Nephron progenitor cell (in vitro differentiated cells): Measurements from ENCODE around the gene CCDC33.

Source experiments
- DNase-seq: peaks from one replicate; pipeline ENCODE4 v3.0.0; 2021
- H3K27ac Mint-ChIP-seq: 2 replicates; pipeline ENCODE4 v1.8.0; 2021; ENCODE audit warnings: mild to moderate bottlenecking, moderate library complexity, mixed read lengths
- H3K27me3 Mint-ChIP-seq: 2 replicates; pipeline ENCODE4 v1.8.0; 2021; ENCODE audit warnings: mild to moderate bottlenecking, low read depth, mixed read lengths; ENCODE audit not compliant: poor library complexity
- H3K36me3 Mint-ChIP-seq: 2 replicates; pipeline ENCODE4 v1.8.0; 2021; ENCODE audit warnings: low read depth, mixed read lengths
- H3K4me1 Mint-ChIP-seq: 2 replicates; pipeline ENCODE4 v1.8.0; 2021; ENCODE audit warnings: mixed read lengths
- H3K4me3 Mint-ChIP-seq: 2 replicates; pipeline ENCODE4 v1.8.0; 2021; ENCODE audit warnings: mild to moderate bottlenecking, moderate library complexity, mixed read lengths
- H3K9me3 Mint-ChIP-seq: 2 replicates; pipeline ENCODE4 v1.8.0; 2021; ENCODE audit warnings: mild to moderate bottlenecking, moderate library complexity, mixed read lengths
- CTCF ChIP-seq: fragments of 200-600 bp; sonication (generic); IDR thresholded peaks from 2 replicates; pipeline ENCODE4 v1.5.0; 2021; ENCODE audit warnings: antibody characterized with exemption

The CCDC33 gene

DNA sequence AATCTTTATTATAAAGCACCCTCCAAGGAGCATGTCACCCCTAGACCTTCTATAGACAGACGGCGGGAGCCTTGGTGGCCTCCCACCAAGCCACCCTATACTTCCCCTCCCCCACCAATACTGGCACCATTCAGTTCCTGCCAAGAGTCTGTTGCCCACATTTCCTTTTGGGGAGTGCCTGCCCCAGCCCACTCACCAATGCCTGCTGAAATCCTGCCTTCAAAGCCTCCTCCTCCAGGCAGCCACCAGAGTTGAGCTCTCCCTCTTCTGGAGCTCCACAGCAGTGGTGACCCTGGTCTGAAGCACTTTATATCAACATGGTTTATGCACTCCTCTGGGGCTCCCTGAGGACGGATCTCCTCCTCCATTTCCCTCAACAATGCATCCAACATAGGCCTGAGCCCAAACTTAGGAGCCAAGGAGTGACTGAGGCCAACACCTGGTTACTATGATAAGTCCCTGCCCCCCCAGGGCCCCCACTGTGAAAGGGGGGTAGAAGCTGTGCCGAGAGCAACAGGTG lies 8.8 kb downstream of the CCDC33 start:
- no peaks in the 10 kb centered on the region for H3K36me3 Mint-ChIP-seq
- peaks cover 49% of the 10 kb centered on the region for H3K4me1 Mint-ChIP-seq
- no peak for DNase-seq
- peaks cover 26% of the 10 kb centered on the region for H3K27me3 Mint-ChIP-seq
- no peaks in the 10 kb centered on the region for H3K9me3 Mint-ChIP-seq
- H3K4me3 Mint-ChIP-seq, result no peak overlapping the region
- TF ChIP-seq CTCF, result no peak
- no peak overlapping the region for H3K27ac Mint-ChIP-seq

DNA sequence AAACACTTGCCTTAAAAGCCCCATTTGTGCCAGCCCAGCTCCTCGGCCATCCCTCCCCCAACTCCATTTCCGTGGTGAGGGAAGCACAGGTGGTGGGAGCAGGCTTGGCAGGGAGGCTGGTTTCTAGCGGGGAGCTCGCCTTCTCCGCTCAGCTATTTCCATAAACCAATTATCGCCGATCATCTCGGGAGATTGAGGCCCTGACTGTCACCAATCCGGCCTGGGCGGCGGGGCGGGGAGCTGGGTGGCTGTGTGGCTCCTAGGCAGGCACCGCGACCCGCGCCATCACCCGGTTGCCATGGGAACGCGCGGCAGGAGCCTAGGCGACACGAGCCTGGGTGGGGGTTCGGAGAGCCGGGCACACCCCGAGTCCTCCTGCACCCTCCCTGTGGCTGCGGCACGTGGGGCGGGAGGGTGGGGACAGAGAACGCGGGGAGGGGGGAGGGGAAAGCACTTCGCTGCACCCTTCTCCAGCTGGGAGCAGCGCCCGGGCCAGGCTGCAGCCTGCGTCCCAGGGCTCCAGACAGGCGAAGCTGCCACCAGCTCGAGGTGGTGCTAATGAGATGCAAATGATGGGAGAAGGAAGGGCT lies 9.3 kb downstream of the CCDC33 start:
- peaks cover 26% of the 10 kb centered on the region for H3K27me3 Mint-ChIP-seq
- TF ChIP-seq CTCF, result no peak
- H3K9me3 Mint-ChIP-seq, result no peaks in the 10 kb centered on the region
- H3K36me3 Mint-ChIP-seq, result no peaks in the 10 kb centered on the region
- DNase-seq, result peak; percentile 69
- H3K4me1 Mint-ChIP-seq, result peaks cover 53% of the 10 kb centered on the region
- H3K27ac Mint-ChIP-seq, result no peak overlapping the region
- peak overlapping the region; percentile 62 for H3K4me3 Mint-ChIP-seq

GRCh38 chr15:74250266-74250665 lies 14.1 kb downstream of the CCDC33 start:
- Mint-ChIP-seq H3K27ac (peak overlapping the region; percentile 11), H3K4me1 (peaks cover 44% of the 10 kb centered on the region), H3K4me3 (no peak overlapping the region), H3K9me3 (no peaks in the 10 kb centered on the region), H3K27me3 (peaks cover 12% of the 10 kb centered on the region), H3K36me3 (no peaks in the 10 kb centered on the region)
- DNase-seq, result no peak
- TF ChIP-seq CTCF, result no peak

- DNase-seq, result no peak
- Mint-ChIP-seq H3K4me1 (peaks cover 36% of the 10 kb centered on the region), H3K9me3 (no peaks in the 10 kb centered on the region), H3K27ac (no peak overlapping the region), H3K4me3 (no peak overlapping the region), H3K27me3 (peaks cover 8% of the 10 kb centered on the region), H3K36me3 (no peaks in the 10 kb centered on the region)
- TF ChIP-seq CTCF, result no peak
Measured at GRCh38 chr15:74251131-74251811, 15.1 kb downstream of the CCDC33 start.

DNA sequence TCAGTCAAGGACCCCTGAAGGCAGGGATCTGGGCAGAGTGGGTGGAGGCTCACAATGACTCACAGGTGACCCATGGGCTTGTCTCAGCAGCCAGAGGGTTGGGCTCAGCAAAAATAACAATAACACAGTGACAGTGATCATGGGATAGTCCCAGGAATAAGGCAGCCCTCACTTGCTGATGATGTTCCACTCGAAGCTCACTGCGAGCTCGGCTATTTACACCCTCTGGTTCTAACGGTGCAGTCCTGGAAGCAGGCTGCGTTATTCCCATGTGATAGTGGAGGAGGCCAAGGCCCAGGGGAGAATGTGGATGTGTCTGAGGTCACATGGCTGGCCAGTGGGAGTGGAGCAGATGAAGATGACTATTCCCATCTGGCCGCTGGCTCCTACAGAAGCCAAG lies 16.2 kb downstream of the CCDC33 start:
- Mint-ChIP-seq H3K36me3 (no peaks in the 10 kb centered on the region), H3K4me3 (no peak overlapping the region), H3K27ac (no peak overlapping the region), H3K4me1 (peaks cover 39% of the 10 kb centered on the region), H3K9me3 (no peaks in the 10 kb centered on the region), H3K27me3 (peaks cover 8% of the 10 kb centered on the region)
- no peak for TF ChIP-seq CTCF
- no peak for DNase-seq

DNA sequence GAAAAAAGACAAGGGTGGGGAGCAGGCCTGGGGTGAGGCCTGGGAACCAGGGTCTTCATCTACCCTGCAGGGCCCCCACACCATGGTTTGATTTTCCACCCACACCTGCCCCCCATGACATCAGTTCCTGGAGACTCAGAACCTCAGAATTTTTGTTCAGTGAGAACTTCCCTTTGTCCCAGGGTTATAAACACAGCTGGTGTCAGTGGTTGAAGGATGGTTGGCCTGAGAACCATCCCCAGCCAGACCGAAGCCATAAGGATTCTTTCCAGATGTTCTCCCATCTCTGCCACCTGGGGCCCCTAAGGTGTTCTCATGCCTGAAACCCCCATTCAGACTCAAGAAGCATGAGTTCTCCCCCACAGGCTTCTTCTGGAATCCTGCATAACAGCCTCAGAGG lies 16.6 kb downstream of the CCDC33 start:
- no peak for TF ChIP-seq CTCF
- DNase-seq, result no peak
- H3K36me3 Mint-ChIP-seq, result no peaks in the 10 kb centered on the region
- peaks cover 8% of the 10 kb centered on the region for H3K27me3 Mint-ChIP-seq
- no peak overlapping the region for H3K27ac Mint-ChIP-seq
- no peak overlapping the region for H3K4me3 Mint-ChIP-seq
- H3K4me1 Mint-ChIP-seq, result peaks cover 43% of the 10 kb centered on the region
- H3K9me3 Mint-ChIP-seq, result no peaks in the 10 kb centered on the region
